GM19463 (cell line): ENCODE results near the gene EGFL8.
"Not testable (repeated sequence)": the region's sequence is repeated elsewhere in the genome, so short reads cannot be mapped to it uniquely, and the experiment has no call there.

Experiments
- ATAC-seq: cut with Tn5 transposase; IDR thresholded peaks from one replicate; pipeline ENCODE4 v1.9.1; 2021; ENCODE audit warnings: mild to moderate bottlenecking, moderate library complexity; ENCODE audit not compliant: unreplicated experiment

EGFL8 gene

DNA sequence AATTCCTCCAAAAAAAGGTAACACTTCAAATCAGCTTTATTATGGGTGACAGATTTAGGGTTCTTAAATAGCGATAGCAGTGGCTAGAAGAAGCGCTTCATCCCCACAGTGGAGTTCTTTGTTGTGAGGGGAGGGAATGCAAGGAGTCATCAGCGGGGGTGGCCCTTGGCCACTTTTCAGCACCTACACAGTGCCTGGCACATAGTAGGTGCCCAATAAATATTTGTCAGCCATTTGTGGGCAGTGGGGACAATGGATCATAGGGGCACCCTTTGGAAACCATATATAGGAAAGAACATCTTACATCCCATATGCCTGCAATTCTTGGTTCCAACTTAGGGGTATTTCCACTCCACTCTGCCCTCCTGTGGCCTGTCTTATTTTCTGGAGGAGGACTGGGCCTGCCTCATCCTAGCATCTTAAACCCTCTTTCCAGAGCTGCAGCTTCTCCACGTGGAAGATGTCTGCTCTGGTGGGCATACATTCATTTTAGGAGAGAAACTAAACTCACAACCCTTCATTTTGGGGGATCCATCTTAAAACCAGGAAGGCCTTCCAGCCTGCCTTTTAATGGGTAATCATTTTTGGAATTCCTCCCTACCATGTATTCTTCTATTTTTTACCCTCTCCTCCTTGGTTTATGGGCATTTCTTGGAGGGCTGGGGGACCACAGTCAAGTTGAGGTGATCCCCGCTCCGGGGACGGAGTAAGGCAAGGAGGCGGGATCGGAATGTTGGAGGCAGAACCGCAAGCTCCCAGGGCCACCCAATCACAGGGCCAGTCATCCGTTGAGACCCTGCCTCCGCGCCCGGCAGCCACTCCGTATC, 30.6 kb downstream of the EGFL8 start:
- ATAC-seq: no peak

DNA sequence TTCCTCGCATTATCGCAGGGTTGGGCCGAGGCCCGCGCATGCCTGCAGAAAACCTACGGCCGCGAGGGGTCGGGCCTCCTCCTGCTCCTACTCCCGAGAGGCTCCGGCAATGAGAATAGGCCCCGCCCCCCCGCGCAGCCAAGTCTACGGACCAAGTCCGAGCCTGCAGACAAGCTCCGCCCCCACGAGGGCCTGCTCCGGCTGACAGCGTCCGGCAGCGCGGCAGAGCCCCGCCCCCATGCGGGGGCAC, 31.2 kb downstream of the EGFL8 start:
- ATAC-seq: peak; percentile 76

GRCh38 chr6:32195902-32196681, 31.7 kb downstream of the EGFL8 start:
- peak; percentile 75 for ATAC-seq

DNA sequence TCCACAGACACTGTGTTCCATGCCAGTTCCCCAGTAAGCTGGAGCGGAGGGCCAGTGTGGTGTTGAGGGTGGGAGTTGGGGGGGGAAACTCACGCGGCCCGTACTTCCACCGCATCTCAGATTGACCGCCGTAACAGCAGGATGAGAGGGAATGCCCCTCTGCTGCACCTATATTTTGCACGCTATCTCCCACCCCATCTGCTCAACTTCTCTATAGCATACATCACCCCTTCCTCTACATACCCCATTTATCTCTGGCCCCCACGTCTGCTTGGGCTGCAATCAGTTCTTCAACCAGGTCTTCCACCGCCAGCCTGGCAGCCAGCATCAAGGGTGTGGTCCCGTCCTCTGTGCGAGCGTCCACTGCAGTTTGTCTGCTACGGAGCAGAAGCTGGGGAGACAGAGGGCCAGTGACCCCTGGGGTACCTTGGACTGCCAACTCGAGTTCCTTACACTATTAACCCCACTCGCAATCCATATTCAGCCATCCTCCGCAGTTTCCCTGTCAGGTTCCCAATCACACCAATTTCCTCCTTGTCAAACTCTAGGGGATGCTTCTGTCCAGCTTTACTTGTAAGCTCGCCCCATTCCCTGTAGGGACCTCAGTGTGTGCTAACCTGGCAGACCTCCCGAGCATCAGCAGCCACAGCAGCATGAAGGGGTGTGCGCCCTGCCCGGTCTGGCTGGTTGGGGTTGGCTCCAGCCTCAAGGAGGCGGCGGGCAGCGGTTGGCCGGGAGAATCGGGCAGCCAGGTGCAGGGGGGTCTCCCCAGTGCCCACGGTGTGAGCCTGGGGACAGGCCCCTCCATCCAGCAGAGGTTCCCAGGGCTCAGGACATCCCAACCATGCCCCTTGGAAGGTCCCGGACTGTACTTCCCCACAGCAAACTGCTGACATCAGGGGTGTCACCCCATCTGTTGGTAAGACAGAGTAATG, 32.6 kb downstream of the EGFL8 start:
- ATAC-seq: no peak

DNA sequence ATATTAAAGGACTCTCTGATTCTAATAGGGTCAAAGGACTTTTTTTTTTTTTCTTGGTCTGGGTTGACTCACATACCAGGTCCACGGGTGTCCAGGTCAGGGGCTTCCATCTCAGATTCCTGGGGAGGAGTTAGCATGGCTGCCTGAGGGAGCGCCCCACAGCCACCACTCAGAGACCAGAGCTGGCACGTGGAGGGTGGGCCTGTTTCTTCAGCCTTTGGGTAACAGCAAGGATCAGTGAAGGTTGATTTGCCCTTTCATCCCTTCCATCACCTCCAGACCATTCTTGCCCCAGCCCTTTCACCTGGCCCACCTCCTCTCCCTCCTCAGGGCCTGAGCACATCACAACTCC, 33.9 kb downstream of the EGFL8 start:
- ATAC-seq: no peak

DNA sequence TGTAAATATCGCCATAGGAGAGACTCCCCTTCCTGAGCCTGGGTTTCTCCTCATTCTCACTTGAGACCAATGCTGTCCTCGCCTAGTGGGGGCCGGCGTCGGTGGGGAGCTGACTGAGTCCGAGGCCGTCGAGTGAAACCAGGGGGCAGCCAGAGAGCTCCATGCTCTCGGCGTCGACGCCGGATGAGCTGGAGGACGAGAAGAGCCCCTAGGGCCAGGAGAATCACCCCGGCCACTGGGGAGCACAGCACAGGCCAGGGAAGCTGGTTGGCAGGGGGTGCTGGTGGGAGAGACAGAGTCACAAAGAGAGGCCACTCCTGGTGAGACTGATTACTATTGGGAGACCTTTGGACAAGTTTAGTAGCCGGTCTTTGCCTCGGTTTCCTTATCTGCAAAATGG, 34.5 kb downstream of the EGFL8 start:
- no peak for ATAC-seq

GRCh38 chr6:32200711-32201475, 36.5 kb downstream of the EGFL8 start:
- no peak for ATAC-seq

GRCh38 chr6:32202186-32202585, 37.8 kb downstream of the EGFL8 start:
- no peak for ATAC-seq

GRCh38 chr6:32203426-32204267, 39.3 kb downstream of the EGFL8 start:
- ATAC-seq: no peak

DNA sequence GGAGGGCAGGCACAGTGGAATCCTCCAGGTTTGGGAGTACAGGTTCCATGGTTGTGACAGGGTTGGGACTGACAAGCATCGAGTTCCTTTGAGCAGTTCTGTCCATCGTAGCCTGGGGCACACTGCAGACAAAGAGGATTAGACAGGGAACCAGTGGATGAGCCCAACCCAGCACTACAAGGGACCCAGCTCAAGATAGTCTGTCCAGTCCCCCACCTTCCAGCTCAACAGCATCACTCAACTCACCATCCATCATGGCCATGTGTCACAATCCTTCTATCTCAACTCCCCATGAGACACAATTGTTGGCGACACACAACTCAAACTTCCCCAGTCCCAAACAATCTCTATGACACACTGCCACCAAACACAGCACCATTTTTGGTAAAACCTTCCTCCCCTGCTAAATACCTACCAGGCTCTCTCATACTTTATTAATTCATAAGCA, 39.9 kb downstream of the EGFL8 start:
- no peak for ATAC-seq

DNA sequence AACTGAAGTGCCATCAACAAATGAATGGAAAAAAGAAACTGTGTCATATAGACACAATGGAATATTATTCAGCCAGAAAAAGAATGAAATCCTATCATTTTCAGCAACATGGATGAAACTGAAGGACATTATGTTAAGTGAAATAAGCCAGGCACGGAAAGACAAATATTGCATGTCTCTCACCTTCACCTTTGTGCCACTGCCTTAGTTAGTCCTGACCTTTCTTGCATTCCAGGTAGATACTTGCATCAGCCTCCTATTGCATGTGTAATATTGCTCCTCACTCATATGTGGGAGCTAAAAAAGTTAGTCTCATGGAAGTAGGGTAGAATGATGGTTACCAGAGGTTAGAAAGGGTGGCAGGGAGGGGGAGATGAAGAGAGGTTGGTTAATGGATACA, 44.6 kb downstream of the EGFL8 start:
- no peak for ATAC-seq

DNA sequence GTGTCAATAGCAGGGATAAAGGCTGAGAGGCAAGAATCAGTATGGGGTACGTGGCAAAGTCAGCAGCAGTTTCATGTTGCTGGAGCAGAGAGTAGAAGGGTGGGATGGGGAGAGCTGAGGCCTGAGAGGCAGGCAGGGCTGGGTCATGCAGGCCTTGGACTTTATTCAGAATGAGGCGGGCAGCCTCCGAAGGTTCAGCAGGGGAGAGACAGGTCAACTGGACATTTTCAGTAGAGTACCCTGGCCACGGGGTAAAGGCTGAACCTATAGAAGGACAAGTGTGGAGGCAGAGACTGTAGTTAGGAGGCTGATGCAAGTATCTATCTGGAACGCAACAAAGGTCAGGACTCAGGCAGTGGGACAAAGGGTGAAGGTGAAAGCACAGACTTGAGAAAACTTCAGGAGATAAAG, 45.8 kb downstream of the EGFL8 start:
- no peak for ATAC-seq

- ATAC-seq: not testable (repeated sequence)
Measured at GRCh38 chr6:32211432-32211831, 47.0 kb downstream of the EGFL8 start.

- no peak for ATAC-seq
Measured at GRCh38 chr6:32212076-32212760, 47.8 kb downstream of the EGFL8 start.

DNA sequence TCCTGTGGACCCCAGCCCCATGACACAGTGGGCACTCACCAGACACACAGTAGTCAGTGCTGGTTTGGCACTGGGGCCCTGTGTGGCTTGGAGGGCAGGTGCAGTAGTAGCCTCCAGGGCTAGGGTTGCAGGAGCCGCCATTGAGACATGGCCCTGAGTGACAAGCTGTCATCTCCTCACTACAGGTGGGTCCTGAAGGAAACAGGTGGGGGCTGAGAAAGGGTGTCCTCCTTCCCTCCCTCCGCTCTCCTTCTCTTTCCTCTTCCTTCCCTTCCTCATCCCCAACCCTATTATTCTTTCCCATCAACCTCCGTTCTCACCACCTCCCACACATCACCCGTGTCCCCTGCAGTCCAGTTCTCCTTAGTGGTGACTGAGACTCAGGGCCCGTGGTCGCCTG, 49.3 kb downstream of the EGFL8 start:
- no peak for ATAC-seq

DNA sequence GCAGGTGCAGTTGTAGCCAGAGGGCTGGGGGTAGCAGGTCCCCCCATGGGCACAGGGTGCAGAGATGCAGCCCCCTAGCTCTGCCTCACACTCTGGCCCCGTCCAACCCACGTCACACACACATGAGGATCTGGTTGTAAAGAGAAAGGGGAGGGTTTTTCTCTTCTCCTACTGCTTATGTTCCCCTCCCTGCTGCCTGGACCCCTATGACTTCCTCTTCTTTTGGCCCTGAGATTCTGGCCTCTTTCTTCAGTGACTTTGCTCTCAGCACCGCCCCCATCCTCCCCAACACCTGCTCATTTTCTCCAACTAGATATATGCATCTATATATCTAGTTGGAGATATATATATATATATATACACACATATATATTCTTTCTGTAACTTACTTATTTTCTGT, 49.7 kb downstream of the EGFL8 start:
- no peak for ATAC-seq

DNA sequence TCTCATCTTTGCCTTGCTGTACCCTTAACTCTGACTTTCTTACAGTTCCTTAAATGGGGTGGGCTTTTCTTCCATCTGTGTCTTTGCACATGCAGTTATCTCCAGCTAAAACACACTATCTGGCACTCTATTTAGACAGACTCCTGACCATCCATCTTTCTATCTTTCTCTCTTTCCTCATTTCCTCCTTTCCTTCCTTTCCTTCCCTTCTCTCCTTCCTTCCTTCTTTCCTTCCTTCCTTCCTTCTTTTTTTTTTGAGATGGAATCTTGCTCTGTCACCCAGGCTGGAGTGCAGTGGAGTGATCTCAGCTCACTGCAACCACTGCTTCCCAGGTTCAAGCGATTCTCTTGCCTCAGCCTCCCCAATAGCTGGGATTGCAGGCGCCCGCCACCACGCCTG, 51.2 kb downstream of the EGFL8 start:
- ATAC-seq: no peak

DNA sequence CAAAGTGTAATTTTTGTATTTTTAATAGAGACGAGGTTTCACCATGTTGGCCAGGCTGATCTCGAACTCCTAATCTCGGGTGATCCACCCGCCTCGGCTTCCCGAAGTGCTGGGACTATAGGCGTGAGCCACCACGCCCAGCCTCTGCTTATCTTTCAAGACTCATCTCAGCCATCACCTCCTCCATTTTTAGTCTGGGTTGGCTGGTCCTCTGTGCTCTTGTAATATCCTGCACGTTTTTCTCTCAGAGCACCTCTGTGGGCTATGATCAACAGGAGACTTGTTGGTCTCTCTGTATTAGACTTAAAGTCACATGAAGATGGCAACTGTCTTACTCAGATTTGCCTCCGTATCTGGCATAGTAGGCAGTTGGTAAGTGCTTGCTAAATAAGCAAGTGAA, 51.9 kb downstream of the EGFL8 start:
- no peak for ATAC-seq

DNA sequence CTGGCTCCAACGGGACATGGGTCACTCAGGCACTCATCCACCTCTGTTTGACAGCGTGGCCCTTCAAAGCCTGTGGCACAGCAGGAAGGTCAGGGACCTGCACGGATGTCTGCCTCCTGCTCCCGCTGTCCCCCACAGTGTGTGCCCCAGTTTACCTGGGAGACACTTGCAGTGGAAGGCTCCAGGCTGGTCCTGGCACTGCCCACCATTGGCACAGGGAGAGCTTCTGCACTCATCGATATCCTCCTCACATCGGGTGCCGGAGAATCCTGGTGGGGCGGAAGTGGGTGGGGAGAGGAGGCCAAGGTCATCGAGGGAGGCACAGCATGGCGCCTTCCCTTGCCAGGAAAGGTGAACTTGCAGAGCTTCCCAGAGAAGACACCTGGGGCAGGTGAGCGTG, 52.6 kb downstream of the EGFL8 start:
- ATAC-seq: no peak
